Lower leg skin (tissue), 3 donors: Measurements from ENCODE around the gene NKD1.

ENCODE experiments used
- POLR2A ChIP-seq, 2 donors: fragments of 450-650 bp; IDR thresholded peaks; one replicate each; pipeline ENCODE4 v1.6.1; 2016 to 2017; ENCODE audit warnings: antibody characterized with exemption in 2 of 2, mild to moderate bottlenecking in 1 of 2, moderate library complexity in 1 of 2
- TF ChIP-seq, protein P1 (sequence below), 3 donors: fragments of 450-650 bp; IDR thresholded peaks; one replicate each; pipeline ENCODE4 v1.5.1; 2016; ENCODE audit warnings: antibody characterized with exemption in 3 of 3, mild to moderate bottlenecking in 3 of 3, moderate library complexity in 2 of 3

DNA sequence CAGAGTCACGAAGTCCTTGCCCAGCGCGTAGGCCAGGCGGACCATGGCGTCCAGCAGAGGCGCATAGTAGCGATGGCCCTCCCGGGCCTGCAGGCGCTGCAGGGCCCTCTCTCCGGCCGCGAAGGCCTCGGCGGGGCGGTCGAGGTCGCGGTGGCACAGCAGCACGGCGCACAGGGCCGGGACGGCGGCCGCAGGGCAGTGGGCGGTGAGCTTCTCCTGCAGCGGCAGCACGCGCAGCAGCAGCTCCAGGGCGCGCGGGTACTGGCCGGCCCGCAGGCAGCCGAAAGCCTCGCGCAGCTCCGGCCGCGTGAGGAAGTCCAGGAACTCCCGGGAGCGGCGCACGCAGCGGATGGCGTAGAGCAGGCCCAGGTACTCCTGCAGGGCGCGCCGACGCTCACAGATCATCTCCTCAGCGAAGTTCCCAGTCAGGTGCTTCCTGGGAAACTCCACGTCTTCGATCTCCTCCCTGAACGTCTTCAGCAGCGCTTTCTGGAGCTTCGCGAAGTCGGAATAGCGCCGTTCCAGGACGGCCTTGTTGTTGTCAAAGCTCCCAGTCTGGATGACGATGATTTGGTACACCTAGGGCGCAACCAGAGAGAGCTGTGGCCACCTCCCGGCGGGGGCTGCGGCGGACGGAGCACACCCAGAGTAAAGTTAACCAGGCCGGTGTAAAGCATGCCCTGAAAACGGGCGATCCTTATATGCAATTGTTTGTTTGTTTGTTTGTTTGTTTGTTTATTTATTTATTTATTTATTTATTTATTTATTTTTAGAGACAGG lies 125.5 kb downstream of the NKD1 start:
- TF ChIP-seq, protein P1, sequence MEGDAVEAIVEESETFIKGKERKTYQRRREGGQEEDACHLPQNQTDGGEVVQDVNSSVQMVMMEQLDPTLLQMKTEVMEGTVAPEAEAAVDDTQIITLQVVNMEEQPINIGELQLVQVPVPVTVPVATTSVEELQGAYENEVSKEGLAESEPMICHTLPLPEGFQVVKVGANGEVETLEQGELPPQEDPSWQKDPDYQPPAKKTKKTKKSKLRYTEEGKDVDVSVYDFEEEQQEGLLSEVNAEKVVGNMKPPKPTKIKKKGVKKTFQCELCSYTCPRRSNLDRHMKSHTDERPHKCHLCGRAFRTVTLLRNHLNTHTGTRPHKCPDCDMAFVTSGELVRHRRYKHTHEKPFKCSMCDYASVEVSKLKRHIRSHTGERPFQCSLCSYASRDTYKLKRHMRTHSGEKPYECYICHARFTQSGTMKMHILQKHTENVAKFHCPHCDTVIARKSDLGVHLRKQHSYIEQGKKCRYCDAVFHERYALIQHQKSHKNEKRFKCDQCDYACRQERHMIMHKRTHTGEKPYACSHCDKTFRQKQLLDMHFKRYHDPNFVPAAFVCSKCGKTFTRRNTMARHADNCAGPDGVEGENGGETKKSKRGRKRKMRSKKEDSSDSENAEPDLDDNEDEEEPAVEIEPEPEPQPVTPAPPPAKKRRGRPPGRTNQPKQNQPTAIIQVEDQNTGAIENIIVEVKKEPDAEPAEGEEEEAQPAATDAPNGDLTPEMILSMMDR (IDR thresholded peaks at IDR 0.05): no peak
- TF ChIP-seq POLR2A (IDR thresholded peaks at IDR 0.05): no peak
